Mesothelial cell of epicardium (in vitro differentiated cells): ENCODE results near the gene DNALI1. TPM values are rescaled to one million over a fixed set of nuclear protein-coding genes. Genes with fewer than 3 reads are reported as not detected.
"Not testable (repeated sequence)": the region's sequence is repeated elsewhere in the genome, so short reads cannot be mapped to it uniquely, and the experiment has no call there.

ENCODE experiments used
- DNase-seq, 2 experiments: peaks; one replicate each; pipeline ENCODE4 v3.0.0; 2021; ENCODE audit warnings: low spot score in 2 of 2; ENCODE audit not compliant: unreplicated experiment in 2 of 2
- H3K27ac Mint-ChIP-seq: 2 replicates; pipeline ENCODE4 v1.8.0; 2021; ENCODE audit warnings: mixed read lengths
- H3K27me3 Mint-ChIP-seq: 2 replicates; pipeline ENCODE4 v1.8.0; 2021; ENCODE audit warnings: low read depth, mixed read lengths
- H3K36me3 Mint-ChIP-seq: 2 replicates; pipeline ENCODE4 v1.8.0; 2021; ENCODE audit warnings: mixed read lengths
- H3K4me1 Mint-ChIP-seq: 2 replicates; pipeline ENCODE4 v1.8.0; 2021; ENCODE audit warnings: mixed read lengths
- H3K4me3 Mint-ChIP-seq: 2 replicates; pipeline ENCODE4 v1.8.0; 2021; ENCODE audit warnings: mild to moderate bottlenecking, moderate library complexity, mixed read lengths
- H3K9me3 Mint-ChIP-seq: 2 replicates; pipeline ENCODE4 v1.8.0; 2021; ENCODE audit warnings: mixed read lengths
- total RNA-seq: library from RNA; stranded (reverse); gene quantifications from 3 replicates; pipeline ENCODE4 v1.2.1, GENCODE V29; 2021
- TF ChIP-seq, protein P1 (sequence below): fragments of 200-600 bp; sonication (generic); IDR thresholded peaks from one replicate; pipeline ENCODE4 v1.5.0; 2021; ENCODE audit warnings: antibody characterized with exemption; ENCODE audit not compliant: unreplicated experiment

The DNALI1 gene
- total RNA-seq, 1 donor from 2014 or later, result 12.5 TPM

DNA sequence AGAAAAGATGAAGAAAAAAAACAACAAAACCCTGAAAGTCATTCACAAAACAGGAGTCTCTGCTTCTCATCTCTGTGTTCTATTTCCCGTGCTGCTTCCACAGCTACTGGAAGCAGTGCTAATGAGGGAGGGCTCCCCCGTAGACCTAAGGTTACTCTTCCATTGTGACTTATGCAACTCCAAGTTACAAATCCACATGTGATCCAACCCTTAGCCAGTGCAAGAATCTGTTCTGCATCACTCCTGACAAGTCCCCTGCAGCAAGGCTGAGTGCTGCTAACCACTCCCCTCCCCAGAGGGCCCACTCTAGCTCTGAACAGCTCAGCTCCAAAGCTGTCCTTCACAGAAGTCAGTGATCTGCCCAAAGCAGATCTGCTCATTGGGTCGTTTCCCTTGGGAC is 10.3 kb downstream of the DNALI1 start:
- H3K36me3 Mint-ChIP-seq, result peaks cover 54% of the 10 kb centered on the region
- no peaks in the 10 kb centered on the region for H3K27me3 Mint-ChIP-seq
- no peaks in the 10 kb centered on the region for H3K4me1 Mint-ChIP-seq
- H3K4me3 Mint-ChIP-seq, result no peak overlapping the region
- TF ChIP-seq, protein P1, sequence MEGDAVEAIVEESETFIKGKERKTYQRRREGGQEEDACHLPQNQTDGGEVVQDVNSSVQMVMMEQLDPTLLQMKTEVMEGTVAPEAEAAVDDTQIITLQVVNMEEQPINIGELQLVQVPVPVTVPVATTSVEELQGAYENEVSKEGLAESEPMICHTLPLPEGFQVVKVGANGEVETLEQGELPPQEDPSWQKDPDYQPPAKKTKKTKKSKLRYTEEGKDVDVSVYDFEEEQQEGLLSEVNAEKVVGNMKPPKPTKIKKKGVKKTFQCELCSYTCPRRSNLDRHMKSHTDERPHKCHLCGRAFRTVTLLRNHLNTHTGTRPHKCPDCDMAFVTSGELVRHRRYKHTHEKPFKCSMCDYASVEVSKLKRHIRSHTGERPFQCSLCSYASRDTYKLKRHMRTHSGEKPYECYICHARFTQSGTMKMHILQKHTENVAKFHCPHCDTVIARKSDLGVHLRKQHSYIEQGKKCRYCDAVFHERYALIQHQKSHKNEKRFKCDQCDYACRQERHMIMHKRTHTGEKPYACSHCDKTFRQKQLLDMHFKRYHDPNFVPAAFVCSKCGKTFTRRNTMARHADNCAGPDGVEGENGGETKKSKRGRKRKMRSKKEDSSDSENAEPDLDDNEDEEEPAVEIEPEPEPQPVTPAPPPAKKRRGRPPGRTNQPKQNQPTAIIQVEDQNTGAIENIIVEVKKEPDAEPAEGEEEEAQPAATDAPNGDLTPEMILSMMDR, result no peak
- no peaks in the 10 kb centered on the region for H3K9me3 Mint-ChIP-seq
- no peak for DNase-seq
- no peak overlapping the region for H3K27ac Mint-ChIP-seq

DNA sequence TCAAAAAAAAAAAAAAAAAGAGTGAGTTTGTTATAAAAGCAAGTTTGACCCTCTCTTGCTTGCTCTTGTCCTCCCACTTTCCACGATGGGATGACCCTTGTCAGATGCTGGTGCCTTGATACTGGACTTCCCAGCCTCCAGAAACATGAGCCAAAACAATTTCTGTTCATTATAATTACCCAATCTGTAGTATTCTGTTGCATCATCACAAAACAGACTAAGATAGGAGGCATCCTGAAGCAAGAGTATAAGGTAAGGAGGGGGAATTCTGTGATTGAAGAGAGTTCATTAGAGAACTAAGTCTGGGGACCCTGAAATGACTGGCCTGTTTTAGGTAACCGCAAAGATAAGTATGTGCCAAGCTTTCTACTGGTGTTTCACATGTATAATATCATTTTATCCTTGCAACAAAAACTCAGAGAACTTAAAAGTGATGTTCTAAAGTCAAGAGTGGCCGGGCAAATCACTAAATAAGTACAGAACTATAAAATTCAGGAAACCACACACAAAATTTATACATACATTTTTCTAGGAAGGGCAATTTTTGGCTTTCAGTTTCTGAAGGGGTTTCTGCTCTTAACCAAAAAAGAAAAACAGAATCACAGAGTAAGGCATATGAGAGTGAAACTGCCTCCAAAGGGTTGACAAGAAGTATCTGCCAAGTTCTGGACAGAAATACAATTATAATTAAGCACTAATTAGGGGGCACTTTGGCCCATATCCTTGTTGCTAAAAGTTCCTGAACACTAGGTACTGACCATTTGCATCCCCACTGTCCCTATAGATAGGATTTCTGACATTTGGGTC is 14.0 kb downstream of the DNALI1 start:
- no peaks in the 10 kb centered on the region for H3K27me3 Mint-ChIP-seq
- H3K36me3 Mint-ChIP-seq, result peaks cover 74% of the 10 kb centered on the region
- H3K4me1 Mint-ChIP-seq, result no peaks in the 10 kb centered on the region
- TF ChIP-seq, protein P1, result no peak
- DNase-seq, result no peak
- no peak overlapping the region for H3K4me3 Mint-ChIP-seq
- H3K27ac Mint-ChIP-seq, result no peak overlapping the region
- no peaks in the 10 kb centered on the region for H3K9me3 Mint-ChIP-seq

DNA sequence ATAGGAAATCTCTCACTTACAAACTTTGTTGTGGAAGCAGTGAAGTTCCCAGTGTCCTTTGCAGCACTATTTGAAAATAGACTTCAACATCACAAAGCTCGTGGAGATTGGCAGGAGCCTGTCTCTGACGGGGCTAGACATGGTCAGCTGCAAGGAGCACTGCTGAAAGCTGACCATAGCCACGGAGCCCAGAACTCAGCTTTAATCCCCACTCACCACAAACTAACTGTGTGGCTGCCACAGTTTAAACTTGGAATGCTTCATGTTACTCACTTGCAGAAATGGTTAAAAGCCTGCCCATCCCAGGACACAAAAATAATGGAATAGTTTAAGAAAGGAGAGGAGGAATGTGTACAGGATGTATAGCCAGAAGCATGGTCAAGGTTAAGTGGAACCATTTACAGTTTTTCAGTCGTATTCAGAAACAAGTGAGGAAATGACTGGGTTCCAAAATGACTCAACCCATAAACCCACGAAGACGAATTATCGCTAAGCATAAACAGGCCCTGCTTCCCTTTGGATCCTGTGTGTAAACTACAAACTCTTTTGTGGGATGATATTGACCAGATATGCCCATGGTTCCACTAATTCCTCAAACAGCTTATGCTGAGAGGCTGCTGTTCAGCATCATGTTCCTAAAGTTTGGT is 18.2 kb downstream of the DNALI1 start:
- DNase-seq, result no peak
- peaks cover 60% of the 10 kb centered on the region for H3K36me3 Mint-ChIP-seq

DNA sequence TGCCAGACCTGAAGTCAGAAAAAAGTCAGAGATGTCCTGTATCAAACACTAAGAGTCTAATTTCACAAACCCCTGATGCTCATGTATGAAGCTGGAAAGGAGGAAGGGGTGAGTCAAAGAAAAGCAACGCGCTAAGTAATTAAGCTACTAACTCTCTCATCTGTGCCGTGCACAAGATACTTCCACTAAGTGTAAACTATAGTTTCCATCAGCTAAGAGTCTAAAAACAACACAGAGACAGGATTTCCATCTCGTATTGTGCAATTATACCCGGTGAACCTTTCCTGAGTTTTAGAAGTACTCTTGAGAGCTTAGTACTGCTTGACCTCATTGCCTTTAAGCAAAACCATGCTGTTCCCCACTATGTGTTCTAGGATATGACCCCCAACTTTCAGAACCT is 19.0 kb downstream of the DNALI1 start:
- no peaks in the 10 kb centered on the region for H3K9me3 Mint-ChIP-seq
- TF ChIP-seq, protein P1, result no peak
- DNase-seq, result no peak
- no peaks in the 10 kb centered on the region for H3K27me3 Mint-ChIP-seq
- H3K4me3 Mint-ChIP-seq, result no peak overlapping the region
- H3K27ac Mint-ChIP-seq, result no peak overlapping the region
- peaks cover 64% of the 10 kb centered on the region for H3K36me3 Mint-ChIP-seq
- H3K4me1 Mint-ChIP-seq, result no peaks in the 10 kb centered on the region

More for the DNA sequence above, 18.2 kb downstream of the DNALI1 start:
- H3K27me3 Mint-ChIP-seq, result no peaks in the 10 kb centered on the region
- TF ChIP-seq, protein P1, result no peak
- no peak overlapping the region for H3K4me3 Mint-ChIP-seq
- no peaks in the 10 kb centered on the region for H3K4me1 Mint-ChIP-seq
- H3K9me3 Mint-ChIP-seq, result no peaks in the 10 kb centered on the region
- H3K27ac Mint-ChIP-seq, result no peak overlapping the region

DNA sequence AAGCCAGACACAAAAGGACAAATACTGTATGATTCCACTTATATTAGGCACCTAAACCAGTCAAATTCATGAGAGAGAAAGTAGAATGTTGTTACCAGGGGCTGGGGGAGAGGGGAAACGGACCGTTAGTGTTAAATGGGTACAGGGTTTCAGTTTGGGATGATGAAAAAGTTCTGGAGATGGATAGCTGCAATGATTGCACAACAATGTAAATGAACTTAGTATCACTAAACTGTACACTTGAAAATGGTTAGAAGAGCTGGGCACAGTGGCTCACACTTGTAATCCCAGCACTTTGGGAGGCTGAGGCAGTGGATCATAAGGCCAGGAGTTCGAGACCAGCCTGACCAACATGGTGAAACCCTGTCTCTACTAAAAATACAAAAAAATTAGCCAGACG is 27.8 kb downstream of the DNALI1 start:
- H3K9me3 Mint-ChIP-seq, H3K4me3 Mint-ChIP-seq, DNase-seq, H3K4me1 Mint-ChIP-seq, H3K27ac Mint-ChIP-seq, H3K27me3 Mint-ChIP-seq: not testable (repeated sequence)
- H3K36me3 Mint-ChIP-seq, result peaks cover 46% of the 10 kb centered on the region

DNA sequence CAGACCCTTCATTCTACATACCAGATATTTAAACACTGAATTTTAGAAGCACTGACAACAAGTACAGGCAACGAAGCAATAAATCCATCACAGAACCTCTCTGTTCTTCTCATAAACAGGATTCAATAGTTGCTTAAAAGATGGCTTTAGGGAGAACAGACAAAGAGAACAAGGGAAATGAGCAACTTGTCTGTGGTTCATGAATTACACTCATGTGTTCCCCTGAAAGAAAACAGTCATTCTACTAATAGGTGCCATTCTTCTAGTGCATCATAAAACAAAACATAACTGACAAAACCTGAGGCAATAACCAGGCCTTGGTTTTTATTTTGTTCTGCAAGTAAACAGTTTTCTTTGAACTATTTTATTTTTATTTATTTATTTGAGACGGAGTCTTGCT is 32.2 kb downstream of the DNALI1 start:
- Mint-ChIP-seq H3K4me1 (peaks cover 1% of the 10 kb centered on the region), H3K27me3 (no peaks in the 10 kb centered on the region), H3K36me3 (peaks cover 33% of the 10 kb centered on the region), H3K4me3 (no peak overlapping the region), H3K27ac (no peak overlapping the region), H3K9me3 (no peaks in the 10 kb centered on the region)
- TF ChIP-seq, protein P1, result no peak
- no peak for DNase-seq
